ENCODE data around the gene CHTOP.

The CHTOP gene

GRCh38 chr1:153693466-153693865 lies 59.6 kb downstream of the CHTOP start:
- no peak for DNase-seq
